Vagina (tissue), 2 donors: Measurements from ENCODE around the gene MAPK1. TPM values are rescaled to one million over a fixed set of nuclear protein-coding genes. Genes with fewer than 3 reads are reported as not detected.

ENCODE experiments used
- DNase-seq, 2 donors: peaks; one replicate each; pipeline ENCODE4 v3.0.0-alpha.2; 2017; ENCODE audit errors: extremely low spot score in 2 of 2
- H3K27ac ChIP-seq: fragments of 200-600 bp; sonication (generic); one replicate; pipeline ENCODE4 v1.5.1; 2019
- H3K27me3 ChIP-seq: fragments of 200-600 bp; sonication (generic); one replicate; pipeline ENCODE4 v1.5.1; 2019
- H3K36me3 ChIP-seq, 2 donors: fragments of 200-600 bp; sonication (generic); one replicate each; pipeline ENCODE4 v1.5.1; 2017 to 2019
- H3K4me1 ChIP-seq: fragments of 200-600 bp; sonication (generic); one replicate; pipeline ENCODE4 v1.5.1; 2019
- H3K4me3 ChIP-seq, 2 donors: fragments of 200-600 bp; sonication (generic); 1 replicate in 1 of 2; 2 replicates in 1 of 2; pipeline ENCODE4 v1.5.1; 2016 to 2019
- H3K9me3 ChIP-seq: fragments of 200-600 bp; sonication (generic); one replicate; pipeline ENCODE4 v1.5.1; 2019
- CTCF ChIP-seq, 3 experiments: fragments of 450-650 bp in 2 of 3; fragments of 200-600 bp in 1 of 3; sonication (generic) in 1 of 3; IDR thresholded peaks; one replicate each; pipeline ENCODE4 v1.5.1; 2017 to 2019; ENCODE audit warnings: antibody characterized with exemption in 3 of 3, mild to moderate bottlenecking in 2 of 3, moderate library complexity in 2 of 3
- POLR2A ChIP-seq, 2 donors: fragments of 450-650 bp; IDR thresholded peaks; one replicate each; pipeline ENCODE4 v1.6.1; 2017; ENCODE audit warnings: antibody characterized with exemption in 2 of 2, mild to moderate bottlenecking in 2 of 2, moderate library complexity in 2 of 2
- POLR2AphosphoS5 ChIP-seq, 2 donors: sonication (generic); formaldehyde crosslinking; IDR thresholded peaks; one replicate each; pipeline ENCODE4 v1.9.0; 2017; ENCODE audit warnings: antibody characterized with exemption in 2 of 2, mild to moderate bottlenecking in 2 of 2, low read depth in 1 of 2; ENCODE audit not compliant: insufficient read depth in 1 of 2
- intact Hi-C: fragments of 100-400 bp; cut with DNase I; formaldehyde crosslinking; loops from one replicate; pipeline ENCODE4 v1.15.1; 2023
- total RNA-seq: library from RNA; depleted of rRNA; stranded (reverse); fragments of >200 nt; gene quantifications from one replicate; pipeline ENCODE4 v1.2.3, GENCODE V29; 2016

The MAPK1 gene
- total RNA-seq, 1 donor from 2014 or later: 44.9 TPM

GRCh38 chr22:21771631-21771976 lies 95.8 kb downstream of the MAPK1 start:
- DNase-seq: no peak
- Histone ChIP-seq H3K4me1 (no peaks in the 10 kb centered on the region), H3K4me3 (no peak overlapping the region), H3K27ac (no peak overlapping the region), H3K27me3 (no peaks in the 10 kb centered on the region), H3K9me3 (no peaks in the 10 kb centered on the region), H3K36me3 (peaks cover 0 to 63% of the 10 kb centered on the region in 2 donors)
- intact Hi-C loops: no loop called here
- TF ChIP-seq POLR2A (IDR thresholded peaks at IDR 0.05) (no peak), CTCF (IDR thresholded peaks at IDR 0.05) (no peak), POLR2AphosphoS5 (IDR thresholded peaks at IDR 0.05; ENCODE audit: insufficient read depth in 1 of 2, low read depth in 1 of 2) (no peak)

- intact Hi-C loops: no loop called here
- peaks cover 0 to 90% of the 10 kb centered on the region in 2 donors for H3K36me3 ChIP-seq
- no peak overlapping the region for H3K4me3 ChIP-seq
- H3K4me1 ChIP-seq: no peaks in the 10 kb centered on the region
- no peak for DNase-seq
- H3K27me3 ChIP-seq: no peaks in the 10 kb centered on the region
- TF ChIP-seq POLR2AphosphoS5 (IDR thresholded peaks at IDR 0.05; ENCODE audit: insufficient read depth in 1 of 2, low read depth in 1 of 2) (no peak), CTCF (IDR thresholded peaks at IDR 0.05) (no peak), POLR2A (IDR thresholded peaks at IDR 0.05) (no peak)
- no peaks in the 10 kb centered on the region for H3K9me3 ChIP-seq
- H3K27ac ChIP-seq: no peak overlapping the region
Measured at GRCh38 chr22:21768435-21768834, 99.0 kb downstream of the MAPK1 start.

- Histone ChIP-seq H3K4me1 (no peaks in the 10 kb centered on the region), H3K27me3 (no peaks in the 10 kb centered on the region), H3K4me3 (no peak overlapping the region), H3K36me3 (peaks cover 0 to 96% of the 10 kb centered on the region in 2 donors), H3K9me3 (no peaks in the 10 kb centered on the region), H3K27ac (no peak overlapping the region)
- DNase-seq: no peak
- intact Hi-C loops: no loop called here
- TF ChIP-seq POLR2A (IDR thresholded peaks at IDR 0.05) (no peak), POLR2AphosphoS5 (IDR thresholded peaks at IDR 0.05; ENCODE audit: insufficient read depth in 1 of 2, low read depth in 1 of 2) (peak in 1 of 2 donors; percentile 31), CTCF (IDR thresholded peaks at IDR 0.05) (no peak)
Measured at GRCh38 chr22:21766691-21767462, 100.6 kb downstream of the MAPK1 start.

DNA sequence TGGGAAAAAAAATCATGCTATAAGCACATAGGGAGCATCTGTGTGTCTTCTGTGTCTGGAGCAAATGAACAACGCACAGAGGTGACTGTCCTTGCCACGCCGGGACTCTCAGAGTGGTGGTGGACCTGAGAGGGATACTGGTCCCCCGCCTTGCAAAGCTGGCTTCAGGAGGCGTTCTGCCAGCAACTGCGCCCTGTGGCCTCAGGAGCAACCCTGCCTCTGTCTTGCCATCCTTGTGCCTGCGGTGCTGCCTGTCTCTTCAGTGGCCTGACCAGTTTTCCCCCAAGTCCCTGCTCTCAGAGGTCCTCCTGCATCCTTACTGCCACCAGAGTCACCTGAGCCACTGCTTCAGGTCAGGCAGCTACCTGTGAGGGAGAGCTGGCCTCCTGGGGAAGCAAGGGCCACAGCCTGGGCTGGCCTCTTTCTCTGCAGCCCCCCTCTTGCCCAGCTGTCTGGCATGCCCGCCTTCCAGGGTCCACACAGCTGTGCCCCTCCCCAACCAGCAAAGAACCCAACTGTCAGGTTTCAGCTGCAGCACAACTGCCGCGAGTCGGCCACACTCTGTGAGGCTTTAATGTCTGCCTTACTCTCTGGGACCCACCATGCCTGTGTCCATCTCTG lies 101.4 kb downstream of the MAPK1 start:
- no peak for DNase-seq
- intact Hi-C loops: no loop called here
- Histone ChIP-seq H3K27ac (no peak overlapping the region), H3K4me3 (no peak overlapping the region), H3K9me3 (no peaks in the 10 kb centered on the region), H3K4me1 (no peaks in the 10 kb centered on the region), H3K27me3 (no peaks in the 10 kb centered on the region), H3K36me3 (peaks cover 0 to 89% of the 10 kb centered on the region in 2 donors)
- TF ChIP-seq CTCF (IDR thresholded peaks at IDR 0.05): no peak
- TF ChIP-seq POLR2AphosphoS5 (IDR thresholded peaks at IDR 0.05; ENCODE audit: insufficient read depth in 1 of 2, low read depth in 1 of 2): no peak
- TF ChIP-seq POLR2A (IDR thresholded peaks at IDR 0.05): no peak
